ENCODE measurements around the gene HSPA12B.
A peak's percentile ranks its signal among the peaks of the same experiment; 100 is the strongest.

HSPA12B gene

DNA sequence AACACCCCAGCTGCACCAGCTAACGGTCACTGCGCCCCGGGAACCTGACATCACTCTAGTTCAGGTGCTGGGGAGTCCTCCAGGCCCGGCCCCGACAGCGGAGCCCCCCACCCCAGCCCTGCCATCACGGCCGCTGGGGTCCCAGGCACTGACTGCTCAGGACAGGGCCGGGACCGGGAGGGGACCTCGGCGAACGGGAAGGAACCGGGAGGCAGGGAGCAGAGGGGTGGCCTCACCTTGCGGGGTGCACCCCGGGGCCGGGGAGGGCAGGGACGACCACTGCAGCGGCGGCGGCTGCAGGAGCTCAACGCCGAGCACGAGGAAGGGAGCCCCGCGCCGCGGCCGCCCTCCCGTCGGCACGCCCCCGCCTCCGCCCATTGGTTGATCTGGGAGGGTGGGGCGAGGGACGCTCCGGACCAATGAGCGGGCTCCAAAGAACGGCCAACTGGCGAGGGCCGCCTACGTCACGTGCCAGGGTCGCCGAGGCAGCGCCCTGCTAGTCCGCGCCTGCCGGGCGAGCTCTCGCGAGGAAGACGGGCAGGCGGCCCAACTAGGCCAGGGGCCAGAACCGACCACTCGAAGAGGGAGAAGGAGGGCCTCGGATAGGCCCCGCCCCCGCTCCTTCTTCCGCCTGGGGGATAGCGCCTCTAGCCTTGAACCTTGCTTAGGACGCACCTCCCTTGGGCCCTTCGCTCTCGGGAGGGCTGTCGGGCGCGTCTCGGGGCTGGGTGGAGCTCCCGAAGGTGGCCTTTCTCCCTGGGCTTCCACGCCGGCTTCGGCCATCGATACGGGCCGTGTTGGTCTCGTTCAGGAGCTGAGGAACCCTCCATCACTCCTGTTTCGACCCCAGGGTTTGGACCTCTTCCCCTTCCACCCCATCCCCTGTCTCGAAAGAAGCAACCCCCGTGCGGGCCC is 35.2 kb downstream of the HSPA12B start, which contains the start of gene ADISSP:
TSS of gene ADISSP (minus strand) at position 327 of the 915 bp plus-strand sequence. CDS start 7,653 bp downstream, outside the sequence.
- DNase-seq: peak; percentile 99

DNA sequence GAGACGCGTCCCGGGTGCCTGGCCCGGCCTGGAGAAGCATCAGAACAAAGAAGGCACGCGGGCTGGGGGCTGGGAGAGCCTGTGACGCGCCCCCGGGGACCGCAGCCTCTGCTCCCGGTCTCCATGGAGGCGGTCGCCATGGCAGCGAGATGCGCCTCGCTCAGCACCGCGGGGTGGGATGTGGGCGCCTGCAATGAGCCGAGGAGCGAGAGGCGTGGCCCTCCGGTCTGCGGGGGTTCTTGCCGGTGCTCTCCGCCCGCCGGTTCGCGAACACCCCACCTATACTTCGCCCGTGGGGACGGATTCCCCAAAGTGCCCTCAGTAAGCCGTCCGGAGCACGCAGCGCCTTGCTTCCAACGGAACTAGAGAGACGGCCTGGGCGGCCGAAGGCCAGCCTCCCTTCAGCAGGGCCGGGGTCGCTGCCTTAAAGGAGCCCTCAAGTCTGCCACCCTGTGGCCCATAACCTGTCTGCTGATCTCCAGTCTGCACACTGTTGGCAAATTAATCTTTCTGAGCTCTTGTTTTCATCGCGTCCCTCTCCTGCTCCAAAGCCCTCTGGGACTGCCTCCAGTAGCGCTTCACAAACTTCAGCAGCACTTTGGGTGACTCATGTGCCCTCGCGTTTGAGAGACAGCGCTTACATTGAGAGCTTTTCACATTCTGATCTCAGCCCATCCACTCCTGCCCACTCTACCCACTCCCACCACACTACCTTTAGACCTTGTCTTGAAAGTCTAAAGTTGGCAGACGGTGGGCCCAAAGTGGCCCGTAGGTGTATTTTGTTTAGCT is 36.1 kb downstream of the HSPA12B start:
- peak; percentile 89 for DNase-seq

DNA sequence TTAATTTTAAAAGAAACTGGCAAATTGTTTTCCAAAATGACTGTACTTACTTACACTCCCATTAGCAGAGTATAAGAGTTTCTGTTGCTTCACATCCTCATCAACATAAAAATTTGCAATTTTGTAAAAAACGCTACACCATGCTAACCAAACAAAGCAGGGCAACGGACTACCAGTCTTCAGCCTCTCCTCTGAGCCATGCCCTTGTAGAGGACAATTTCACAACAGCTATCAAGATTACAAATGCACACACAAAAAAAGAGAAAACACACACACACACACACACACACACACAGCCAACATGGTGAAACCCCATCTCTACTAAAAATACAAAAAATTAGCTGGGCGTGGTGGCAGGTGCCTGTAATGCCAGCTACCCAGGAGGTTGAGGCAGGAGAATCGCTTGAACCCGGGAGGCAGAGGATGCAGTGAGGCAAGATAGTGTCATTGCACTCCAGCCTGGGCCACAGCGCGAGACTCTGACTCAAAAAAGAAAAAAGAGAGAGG is 39.1 kb downstream of the HSPA12B start:
- no peak for DNase-seq

GRCh38 chr20:3775457-3776108 is 43.1 kb downstream of the HSPA12B start:
- DNase-seq: no peak

- no peak for DNase-seq
These were observed 44.9 kb downstream of the HSPA12B start for GRCh38 chr20:3777381-3777715.

GRCh38 chr20:3777716-3778629 is 45.5 kb downstream of the HSPA12B start:
- peak; percentile 60 for DNase-seq

DNA sequence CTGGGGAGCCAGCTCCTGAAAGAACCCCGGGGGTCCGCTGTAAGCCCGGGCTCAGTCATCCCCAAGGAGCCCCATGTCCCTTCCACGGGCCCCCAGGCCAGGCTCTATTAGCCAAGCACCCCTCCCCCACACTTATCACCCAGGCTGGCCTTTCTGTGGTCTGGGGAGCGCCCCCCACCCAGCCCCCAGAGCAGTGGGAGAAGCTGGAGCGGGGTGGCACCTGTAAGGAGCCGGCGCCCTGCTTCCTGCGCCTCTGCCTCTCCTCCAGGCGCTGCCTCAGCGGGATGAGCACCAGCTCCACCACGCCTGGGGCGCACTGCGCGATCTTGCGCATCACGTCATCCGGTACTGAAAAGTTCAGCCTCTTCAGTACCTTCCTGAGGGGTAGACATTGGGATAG is 46.5 kb downstream of the HSPA12B start:
- DNase-seq: no peak

GRCh38 chr20:3781153-3781910 is 48.8 kb downstream of the HSPA12B start, which contains the start of gene SPEF1:
TSS of gene SPEF1 (minus strand) at chr20:3781448. CDS start at chr20:3781287, 161 bp downstream.
- DNase-seq: peak; percentile 96

DNA sequence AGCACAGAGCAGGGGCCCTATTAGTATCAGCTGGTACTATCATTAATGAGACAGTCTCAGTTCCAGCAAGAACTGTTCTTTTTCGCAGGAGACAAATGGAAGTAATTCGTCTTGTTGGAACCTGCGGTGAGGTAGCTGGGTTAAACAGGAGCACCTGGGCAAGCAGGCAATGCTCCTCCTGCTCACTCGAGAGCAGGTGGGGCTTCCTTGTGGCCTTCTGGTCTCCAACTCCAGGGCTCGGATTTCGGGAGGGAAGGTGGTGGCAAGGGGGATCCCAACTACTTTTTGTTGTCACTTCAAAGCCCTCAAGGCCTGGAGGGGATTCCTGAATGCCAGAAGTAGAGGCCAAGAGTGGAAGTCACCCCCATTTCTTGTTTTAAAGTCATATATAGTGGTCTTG is 50.1 kb downstream of the HSPA12B start:
- DNase-seq: no peak

DNA sequence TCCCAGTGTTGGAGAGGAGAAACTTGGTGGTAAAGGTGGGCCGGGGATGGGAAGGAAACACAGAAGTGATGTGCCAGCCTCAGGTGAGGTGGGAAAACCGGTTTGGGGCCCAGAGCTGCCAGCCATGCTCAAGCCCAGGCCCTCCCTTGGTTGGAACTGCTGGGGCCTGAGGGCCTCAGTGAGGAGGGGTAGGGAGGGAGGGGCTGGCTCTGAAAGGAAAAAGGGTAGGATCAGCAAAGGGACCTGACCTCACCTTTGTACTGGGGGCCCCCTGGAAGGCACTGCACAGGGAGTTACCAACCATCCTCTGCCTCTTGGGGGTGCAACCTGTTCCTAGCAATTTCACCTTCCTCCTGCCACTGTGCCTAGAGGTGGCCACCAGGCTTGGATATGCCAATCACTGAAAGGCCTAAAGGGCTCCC is 50.6 kb downstream of the HSPA12B start:
- no peak for DNase-seq

GRCh38 chr20:3783511-3784195 is 51.2 kb downstream of the HSPA12B start:
- no peak for DNase-seq

DNA sequence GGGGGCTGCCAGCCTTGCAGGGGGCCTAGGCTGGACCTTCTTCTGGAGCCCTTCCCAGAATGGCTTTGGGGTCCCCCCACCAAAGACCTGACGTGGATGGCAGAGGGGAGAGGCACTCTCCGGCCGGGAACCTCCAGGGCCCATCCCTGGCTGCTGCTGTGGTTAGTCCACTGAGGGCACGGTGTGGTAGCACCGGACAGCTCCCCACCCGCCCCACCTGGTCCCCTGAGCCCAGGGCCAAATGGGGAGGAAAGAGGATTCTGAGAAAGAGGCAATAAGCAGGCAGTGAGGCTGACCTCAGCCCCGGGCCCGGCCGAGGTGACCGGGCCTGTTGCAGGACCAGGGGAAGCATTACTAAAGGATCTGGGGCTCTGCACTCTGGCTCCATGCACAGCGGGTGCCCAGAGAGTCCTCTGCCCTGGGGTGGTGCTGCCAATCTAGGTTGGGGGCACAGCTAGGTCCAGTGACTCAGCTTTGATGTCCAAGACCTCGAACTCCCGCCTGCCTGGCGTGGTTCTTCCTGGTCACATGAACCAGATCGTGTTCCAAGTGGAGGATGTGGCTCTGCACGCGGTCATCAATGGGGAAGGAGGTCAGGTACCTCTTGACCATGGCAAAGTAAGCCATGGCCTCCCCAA is 51.9 kb downstream of the HSPA12B start:
- DNase-seq: no peak

- DNase-seq: no peak
These were observed 52.4 kb downstream of the HSPA12B start for GRCh38 chr20:3784863-3785239.

GRCh38 chr20:3785240-3786125 is 53.0 kb downstream of the HSPA12B start:
- DNase-seq: no peak

GRCh38 chr20:3786126-3786484 is 53.6 kb downstream of the HSPA12B start:
- peak; percentile 67 for DNase-seq

DNA sequence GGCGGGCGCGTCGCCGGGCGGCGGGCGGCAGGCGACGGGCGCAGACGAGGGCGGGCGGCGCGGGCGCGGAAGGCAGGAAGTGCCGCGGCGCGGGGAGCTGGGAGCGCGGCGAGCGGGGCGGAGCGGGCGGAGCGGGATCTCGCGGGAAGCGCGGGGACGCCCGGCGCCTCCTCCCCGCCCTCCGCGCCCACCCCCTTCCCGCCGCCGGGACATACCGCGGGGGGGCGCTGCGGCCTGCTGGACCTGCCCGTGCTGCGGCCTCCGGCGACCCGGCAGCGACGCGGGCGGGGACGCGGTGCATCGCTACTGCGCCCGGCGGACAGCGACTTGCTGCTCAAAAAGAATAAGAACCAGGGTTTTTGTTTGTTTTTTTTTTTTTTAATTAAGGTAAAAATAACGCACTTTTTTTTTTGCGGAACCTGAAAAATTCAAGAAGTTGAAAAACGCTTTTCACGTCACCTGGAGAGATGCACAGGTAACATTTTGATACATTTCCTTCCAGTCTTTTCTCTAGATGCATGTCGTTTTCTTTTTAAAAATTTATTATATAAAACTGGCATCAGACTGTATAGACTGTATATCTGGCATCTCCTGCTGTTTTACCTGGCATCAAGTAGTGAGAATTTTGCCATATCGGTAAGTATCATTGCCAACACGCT is 54.3 kb downstream of the HSPA12B start, which contains the start of gene CENPB:
TSS of gene CENPB (minus strand) at position 76 of the 659 bp plus-strand sequence. CDS start 257 bp downstream, outside the sequence.
- peak; percentile 91 for DNase-seq

GRCh38 chr20:3787324-3788014 is 55.0 kb downstream of the HSPA12B start:
- no peak for DNase-seq

Data from hematopoietic multipotent progenitor cell treated with erythropoietin and hydrocortisone succinate and interleukin-3 and kit ligand, for 6 days (in vitro differentiated cells).